HTERT RPE-1 (cell line): Measurements from ENCODE around the gene MSH5.

Experiments
- in situ Hi-C: fragments of 300-500 bp; cut with MboI; formaldehyde crosslinking; loops from 4 replicates; pipeline ENCODE4 v1.14.3; 2020; ENCODE audit warnings: low sequenced_read_pairs

MSH5 gene

GRCh38 chr6:31750411-31751022 is 10.7 kb downstream of the MSH5 start:
- in situ Hi-C loops: no loop called here

DNA sequence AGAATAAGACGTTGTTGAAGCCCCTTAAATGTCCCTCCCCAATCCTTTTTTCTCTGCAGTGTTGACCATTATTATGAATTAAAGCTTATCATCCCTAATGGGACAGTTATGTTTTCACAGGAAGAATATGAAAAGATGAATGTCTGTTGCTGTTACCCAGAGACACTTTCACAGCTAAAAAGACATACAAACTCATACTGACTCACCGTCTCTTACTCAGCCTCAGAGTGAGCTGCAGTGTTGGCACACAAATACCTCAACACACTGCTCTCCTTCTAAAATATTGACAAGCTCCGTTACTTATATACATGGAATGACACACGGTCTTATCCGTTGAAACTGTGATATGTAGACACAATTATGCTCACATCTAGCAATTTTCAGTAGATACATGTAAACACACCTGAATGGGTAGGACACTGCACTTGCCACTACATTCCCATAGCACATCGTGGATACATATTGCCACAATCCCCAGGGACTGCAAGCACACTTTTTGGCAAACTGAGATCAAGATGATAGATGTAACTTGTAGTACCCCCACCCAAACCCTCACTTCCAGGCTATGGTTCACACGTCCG is 13.0 kb downstream of the MSH5 start:
- in situ Hi-C loops: no loop called here

- in situ Hi-C loops: no loop called here
Observed at GRCh38 chr6:31758281-31758680, 18.5 kb downstream of the MSH5 start.

GRCh38 chr6:31760790-31761189 is 21.0 kb downstream of the MSH5 start:
- in situ Hi-C loops: no loop called here

DNA sequence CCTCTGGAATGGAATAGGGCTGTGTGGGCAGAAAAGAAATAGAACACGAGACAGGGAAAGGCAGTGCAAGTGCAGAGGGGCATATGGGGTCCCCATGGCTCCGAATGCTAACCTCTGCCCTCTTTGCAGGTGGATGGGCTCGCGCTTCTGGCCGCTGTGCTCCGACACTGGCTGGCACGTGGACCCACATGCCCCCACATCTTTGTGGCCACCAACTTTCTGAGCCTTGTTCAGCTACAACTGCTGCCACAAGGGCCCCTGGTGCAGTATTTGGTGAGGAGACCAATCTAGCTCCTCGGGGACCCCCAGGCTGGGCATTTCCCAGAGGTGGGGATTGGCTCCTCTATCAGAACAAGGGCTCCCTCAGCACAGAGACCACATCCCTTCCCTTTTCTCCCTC is 21.5 kb downstream of the MSH5 start:
- in situ Hi-C loops: no loop called here

- in situ Hi-C loops: no loop called here
Observed at GRCh38 chr6:31762356-31762755, 22.6 kb downstream of the MSH5 start, which contains the start of gene SAPCD1. SAPCD1 (plus strand) TSS chr6:31762656; CDS start chr6:31763055, 399 bp downstream.

DNA sequence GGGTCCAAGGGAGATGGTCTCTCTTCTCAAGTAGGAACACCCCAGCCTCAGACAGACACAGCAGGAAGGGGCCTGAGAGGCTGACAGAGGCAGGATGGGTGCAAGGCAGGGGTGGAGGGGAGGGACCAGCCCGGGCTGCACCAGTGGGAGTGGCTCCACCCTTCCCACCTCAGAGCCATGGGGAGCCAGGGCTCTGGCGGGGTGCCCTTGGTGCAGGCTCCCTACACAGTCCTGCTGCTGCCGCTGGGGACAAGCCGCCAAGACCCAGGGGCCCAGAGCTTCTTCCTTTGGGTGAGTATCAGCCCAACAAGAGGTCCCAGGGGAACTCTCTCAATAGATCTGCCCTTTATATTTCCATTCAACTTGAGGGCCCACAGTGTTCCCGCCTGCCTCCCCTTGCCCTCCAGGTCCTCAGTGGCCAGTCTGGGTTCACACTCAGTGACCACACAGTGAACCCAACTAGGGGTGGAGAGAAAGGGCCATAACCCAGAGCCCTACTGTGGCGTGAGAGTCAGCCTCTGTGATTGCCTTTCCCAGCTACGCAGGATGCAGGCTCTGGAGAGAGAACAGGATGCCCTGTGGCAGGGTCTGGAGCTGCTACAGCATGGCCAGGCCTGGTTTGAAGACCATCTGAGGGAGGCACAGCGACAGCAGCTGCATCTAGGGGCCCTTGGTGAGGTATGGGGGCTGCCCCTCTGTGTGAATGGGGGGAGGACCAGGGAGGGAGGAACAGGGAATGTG is 23.2 kb downstream of the MSH5 start:
- in situ Hi-C loops: no loop called here

GRCh38 chr6:31763619-31763940 is 23.8 kb downstream of the MSH5 start:
- in situ Hi-C loops: no loop called here

GRCh38 chr6:31764198-31764597 is 24.4 kb downstream of the MSH5 start:
- in situ Hi-C loops: no loop called here

DNA sequence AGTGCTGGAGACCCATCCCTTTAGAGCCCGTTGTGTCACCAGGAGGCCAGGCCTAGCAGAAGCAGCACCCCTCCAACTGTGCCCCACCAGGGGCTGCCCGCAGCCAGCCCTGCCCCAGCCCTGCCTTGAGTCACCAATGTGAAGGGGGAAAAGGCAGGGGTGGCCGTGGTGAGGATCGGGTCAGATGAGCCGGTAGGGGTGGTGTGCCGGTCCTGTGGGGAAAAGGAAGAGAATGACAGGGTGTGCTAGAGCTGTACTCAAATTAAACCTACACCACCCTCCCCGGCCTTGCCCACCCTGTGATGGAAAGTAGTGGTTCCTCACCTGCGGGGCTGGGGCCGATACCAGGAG is 25.7 kb downstream of the MSH5 start:
- in situ Hi-C loops: no loop called here

- in situ Hi-C loops: no loop called here
Observed at GRCh38 chr6:31765910-31766794, 26.3 kb downstream of the MSH5 start.

- in situ Hi-C loops: no loop called here
Observed at GRCh38 chr6:31767096-31767645, 27.4 kb downstream of the MSH5 start.

DNA sequence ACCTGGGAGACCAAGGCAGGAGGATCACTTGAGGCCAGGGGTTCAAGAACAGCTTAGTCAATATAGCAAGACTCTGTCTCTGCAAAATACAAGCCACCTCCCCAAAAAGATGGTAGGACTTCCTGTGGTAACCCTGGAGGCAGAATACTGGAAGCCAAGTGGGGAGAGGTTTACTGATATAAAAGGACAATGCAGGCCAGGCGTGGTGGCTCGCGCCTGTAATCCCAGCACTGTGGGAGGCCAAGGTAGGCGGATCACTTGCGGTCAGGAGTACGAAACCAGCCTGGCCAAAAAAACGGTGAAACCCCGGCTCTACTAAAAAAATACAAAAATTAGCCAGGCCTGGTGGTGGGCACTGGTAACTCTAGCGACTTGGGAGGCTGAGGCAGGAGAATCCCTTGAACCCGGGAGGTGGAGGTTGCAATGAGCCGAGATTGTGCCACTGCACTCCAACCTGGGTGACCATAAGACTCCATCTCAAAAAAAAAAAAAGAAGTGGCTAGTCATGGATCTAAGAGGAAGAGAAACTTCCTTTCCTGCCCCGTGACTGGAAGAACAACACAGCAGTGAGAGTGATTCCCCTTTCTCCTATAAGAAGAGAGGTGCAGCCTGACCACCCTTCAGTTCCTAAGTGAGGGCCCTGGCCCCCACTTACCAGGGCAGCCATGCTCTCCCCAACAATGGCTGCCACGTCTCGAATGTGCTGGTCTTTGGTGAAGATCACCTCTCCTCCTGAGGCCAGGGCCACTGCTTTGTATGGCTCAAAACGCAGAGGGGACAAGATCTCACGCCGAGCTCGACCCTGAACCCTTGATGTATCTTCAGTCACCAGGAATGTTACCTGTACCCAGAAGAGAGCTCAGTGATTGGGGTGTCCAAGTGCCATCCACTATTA is 28.8 kb downstream of the MSH5 start:
- in situ Hi-C loops: no loop called here

- in situ Hi-C loops: no loop called here
Observed at GRCh38 chr6:31769684-31770371, 30.0 kb downstream of the MSH5 start.

DNA sequence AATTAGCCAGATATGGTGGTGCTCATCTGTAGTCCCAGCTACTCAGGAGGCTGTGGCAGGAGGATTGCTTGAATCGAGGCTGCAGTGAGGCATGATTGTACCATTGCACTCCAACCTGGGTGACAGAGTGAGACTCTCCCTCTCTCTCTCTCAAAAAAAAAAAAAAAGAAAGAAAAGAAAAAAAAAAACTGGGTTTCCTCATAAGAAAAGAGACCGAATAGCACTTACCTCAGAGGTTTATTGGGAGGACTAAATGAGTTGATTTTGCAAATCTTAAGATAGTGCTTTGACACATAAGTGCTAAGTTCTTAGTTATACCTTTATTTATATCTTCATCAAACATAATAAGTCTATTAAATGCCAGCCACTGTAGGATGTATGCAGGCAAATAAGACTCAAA is 31.1 kb downstream of the MSH5 start:
- in situ Hi-C loops: no loop called here

DNA sequence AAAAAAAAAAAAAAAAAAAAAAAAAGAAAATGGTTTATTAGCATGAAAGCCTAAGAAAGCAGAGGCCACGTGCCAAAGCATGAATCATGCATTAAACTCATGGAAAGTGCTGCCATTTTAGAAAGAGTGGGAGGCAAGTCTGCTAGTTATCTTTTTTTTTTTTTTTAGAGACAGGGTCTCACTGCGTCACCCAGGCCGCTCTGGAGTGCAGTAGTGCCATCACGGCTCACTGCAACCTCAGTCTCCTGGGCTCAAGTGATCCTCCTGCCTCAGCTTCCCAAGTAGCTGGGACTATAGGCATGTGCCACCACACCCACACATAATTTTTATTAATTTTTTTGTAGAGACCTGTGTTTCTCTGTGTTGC is 32.2 kb downstream of the MSH5 start:
- in situ Hi-C loops: no loop called here

DNA sequence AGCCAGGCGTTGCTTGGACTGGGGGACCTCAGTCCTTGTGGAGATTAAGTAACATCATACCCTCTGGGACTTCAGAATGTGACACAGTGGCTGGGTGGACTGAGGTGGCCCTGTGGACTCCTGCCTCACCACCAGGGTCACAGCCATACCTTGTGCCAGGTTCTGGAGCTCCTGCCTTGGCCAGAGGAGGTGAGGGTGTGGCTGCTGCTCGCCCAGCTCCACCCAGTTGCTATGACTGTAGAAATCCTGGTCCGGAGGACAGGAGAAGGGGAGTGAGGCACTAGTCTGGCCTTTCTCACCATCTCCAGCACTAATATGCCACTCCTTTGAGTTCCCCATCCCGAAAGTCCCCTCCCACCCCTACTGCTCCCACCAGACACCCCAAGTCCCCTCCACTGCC is 35.4 kb downstream of the MSH5 start:
- in situ Hi-C loops: no loop called here

DNA sequence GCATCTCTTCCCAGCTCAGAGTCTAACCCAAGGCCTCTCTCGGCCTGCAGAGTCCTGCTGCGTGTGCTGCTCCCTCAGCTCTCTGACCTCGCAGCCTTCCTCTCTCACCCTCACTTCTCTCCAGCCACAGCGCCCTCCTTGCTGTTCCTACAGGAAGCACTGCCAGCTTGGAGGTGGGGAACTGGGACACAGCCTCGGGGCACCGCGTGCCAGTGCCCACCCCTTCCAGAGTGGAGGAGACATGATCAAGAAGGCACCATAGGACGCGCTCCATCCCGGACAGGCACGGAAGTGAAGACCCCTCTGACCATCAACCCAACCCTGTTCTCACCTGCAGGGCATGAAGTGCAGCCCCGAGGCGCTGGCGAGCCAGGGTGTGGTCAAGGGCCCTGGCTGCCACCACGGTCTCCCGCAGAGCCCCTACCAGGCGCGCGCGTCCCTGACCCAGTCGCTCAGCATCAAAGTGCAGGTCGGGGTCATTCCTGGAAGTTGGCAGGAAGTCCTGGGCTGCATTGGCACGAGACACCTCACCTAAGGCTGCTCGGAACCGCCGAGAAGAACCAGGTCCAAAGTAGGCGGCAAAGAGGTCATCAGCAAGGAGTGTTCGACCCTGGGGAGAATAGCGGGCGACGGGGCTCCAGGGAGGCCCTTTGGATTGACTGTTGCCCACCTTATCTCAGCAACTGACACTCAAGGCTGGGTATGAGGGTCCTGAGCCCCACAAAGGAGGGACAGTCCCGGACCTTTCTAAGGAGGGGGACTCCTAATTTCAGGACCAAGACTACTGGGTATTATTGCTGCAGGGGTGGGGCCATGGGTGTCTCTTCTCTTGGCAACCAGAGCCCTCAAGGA is 36.1 kb downstream of the MSH5 start:
- in situ Hi-C loops: no loop called here

- in situ Hi-C loops: no loop called here
Observed at GRCh38 chr6:31776485-31776988, 36.7 kb downstream of the MSH5 start.
